Neural cell (in vitro differentiated cells): ENCODE data around the gene SLC17A7.
"Not testable (repeated sequence)": the region's sequence is repeated elsewhere in the genome, so short reads cannot be mapped to it uniquely, and the experiment has no call there.

Experiments used
- CTCF ChIP-seq: fragments of 450-650 bp; IDR thresholded peaks from 2 replicates; pipeline ENCODE4 v1.5.1; 2014; ENCODE audit warnings: antibody characterized with exemption, mild to moderate bottlenecking, moderate library complexity; ENCODE audit not compliant: poor library complexity, severe bottlenecking
- EP300 ChIP-seq: fragments of 450-650 bp; conservative IDR thresholded peaks from 2 replicates; pipeline ENCODE4 v1.6.1; 2014; ENCODE audit warnings: antibody characterized with exemption, mild to moderate bottlenecking, moderate library complexity; ENCODE audit not compliant: poor library complexity, severe bottlenecking
- EZH2 ChIP-seq: fragments of 200-600, 300-800 bp; shearing (Covaris generic), sonication (generic); IDR thresholded peaks from 2 replicates; pipeline ENCODE4 v1.6.1; 2014; ENCODE audit warnings: antibody characterized with exemption, low read length, borderline replicate concordance, mild to moderate bottlenecking; ENCODE audit not compliant: insufficient read depth, poor library complexity, severe bottlenecking
- RAD21 ChIP-seq: fragments of 450-650 bp; conservative IDR thresholded peaks from 2 replicates; pipeline ENCODE4 v1.6.1; 2014; ENCODE audit warnings: antibody characterized with exemption, mild to moderate bottlenecking, moderate library complexity

GRCh38 chr19:49473501-49473867 lies 32.2 kb upstream of the SLC17A7 start:
- TF ChIP-seq EZH2, CTCF, RAD21, EP300: not testable (repeated sequence)
